NCI-H526 (cell line): ENCODE results near the gene RAD23B.

ENCODE experiments used
- DNase-seq, 2 experiments: peaks; one replicate each; lab custom pipeline; 2025; lab: John Stamatoyannopoulos, UW

The RAD23B gene

GRCh38 chr9:107378006-107378405 lies 94.9 kb downstream of the RAD23B start:
- DNase-seq, result no peak
